GM12892 (cell line): ENCODE results near the gene TRIM43.

Experiments
- POLR2A ChIP-seq: IDR thresholded peaks from 2 replicates; pipeline ENCODE4 v1.6.1; 2011; ENCODE audit warnings: low read depth, low read length, control low read depth
- POLR2AphosphoS5 ChIP-seq: IDR thresholded peaks from 2 replicates; pipeline ENCODE4 v1.6.1; 2011; ENCODE audit warnings: low read depth, low read length, control low read depth

GRCh38 chr2:95578539-95578938 lies 13.3 kb upstream of the TRIM43 start:
- TF ChIP-seq POLR2AphosphoS5: no peak
- TF ChIP-seq POLR2A: no peak
